Iris pigment epithelial cell (primary cell): Measurements from ENCODE around the gene COQ10A.
A peak's percentile ranks its signal among the peaks of the same experiment; 100 is the strongest.
"Not testable (repeated sequence)": the region's sequence is repeated elsewhere in the genome, so short reads cannot be mapped to it uniquely, and the experiment has no call there.

Source experiments
- DNase-seq: peaks from one replicate; pipeline ENCODE4 v3.0.0-alpha.2; 2011; ENCODE audit warnings: low read depth

Gene COQ10A

GRCh38 chr12:56280849-56281248 is 14.1 kb downstream of the COQ10A start:
- DNase-seq: no peak

- DNase-seq: no peak
Measured at GRCh38 chr12:56282030-56282429, 15.3 kb downstream of the COQ10A start.

GRCh38 chr12:56282579-56282978 is 15.8 kb downstream of the COQ10A start:
- DNase-seq: no peak

GRCh38 chr12:56284263-56284662 is 17.5 kb downstream of the COQ10A start:
- not testable (repeated sequence) for DNase-seq

- DNase-seq: peak; percentile 37
Measured at GRCh38 chr12:56286044-56286830, 19.5 kb downstream of the COQ10A start.

- no peak for DNase-seq
Measured at GRCh38 chr12:56288705-56289387, 22.1 kb downstream of the COQ10A start.

- no peak for DNase-seq
Measured at GRCh38 chr12:56293795-56294194, 27.1 kb downstream of the COQ10A start.

GRCh38 chr12:56296295-56296694 is 29.6 kb downstream of the COQ10A start:
- peak; percentile 31 for DNase-seq

- no peak for DNase-seq
Measured at GRCh38 chr12:56297400-56297799, 30.7 kb downstream of the COQ10A start.

GRCh38 chr12:56298828-56299227 is 32.1 kb downstream of the COQ10A start:
- DNase-seq: no peak

GRCh38 chr12:56299308-56299852 is 32.6 kb downstream of the COQ10A start:
- DNase-seq: no peak

GRCh38 chr12:56299853-56300643 is 33.3 kb downstream of the COQ10A start, which contains the start of gene CS:
TSS of gene CS (minus strand) at chr12:56300330. CDS start at chr12:56300201, 129 bp downstream.
- DNase-seq: peak; percentile 98

- no peak for DNase-seq
Measured at GRCh38 chr12:56300644-56301464, 34.1 kb downstream of the COQ10A start.

GRCh38 chr12:56304276-56304675 is 37.5 kb downstream of the COQ10A start:
- no peak for DNase-seq

GRCh38 chr12:56304872-56305590 is 38.3 kb downstream of the COQ10A start:
- peak; percentile 22 for DNase-seq

GRCh38 chr12:56307221-56307965 is 40.7 kb downstream of the COQ10A start:
- no peak for DNase-seq

- no peak for DNase-seq
Measured at GRCh38 chr12:56308714-56309113, 42.0 kb downstream of the COQ10A start.

GRCh38 chr12:56311003-56311402 is 44.3 kb downstream of the COQ10A start:
- no peak for DNase-seq

- DNase-seq: peak; percentile 18
Measured at GRCh38 chr12:56315249-56315621, 48.5 kb downstream of the COQ10A start.
